DND-41 (cell line): ENCODE measurements around the gene JOSD2.

Source experiments
- ATAC-seq: fragments of 200-7000 bp; cut with Tn5 transposase; 3 replicates; pipeline ENCODE4 v1.9.1; 2021; ENCODE audit warnings: low read depth; ENCODE audit not compliant: insufficient read depth
- DNase-seq: peaks from one replicate; pipeline ENCODE4 v3.0.0-alpha.2; 2020
- H2AFZ ChIP-seq: 2 replicates; pipeline ENCODE4 v1.6.0; 2012; ENCODE audit warnings: low read depth, low read length
- H3K27ac ChIP-seq: 2 replicates; pipeline ENCODE4 v1.5.1; 2012; ENCODE audit warnings: low read length, inconsistent platforms
- H3K27me3 ChIP-seq: fragments of 200-600 bp; sonication (generic); 2 replicates; pipeline ENCODE4 v1.6.0; 2012; ENCODE audit warnings: low read length, mild to moderate bottlenecking, inconsistent platforms; ENCODE audit not compliant: insufficient read depth, poor library complexity
- H3K36me3 ChIP-seq: 2 replicates; pipeline ENCODE4 v1.5.1; 2012; ENCODE audit warnings: low read length, inconsistent platforms; ENCODE audit not compliant: insufficient read depth
- H3K4me1 ChIP-seq: 2 replicates; pipeline ENCODE4 v1.5.1; 2012; ENCODE audit warnings: mild to moderate bottlenecking, low read length; ENCODE audit not compliant: insufficient read depth
- H3K4me2 ChIP-seq: 2 replicates; pipeline ENCODE4 v1.6.0; 2012; ENCODE audit warnings: mild to moderate bottlenecking, moderate library complexity, low read length, inconsistent platforms; ENCODE audit not compliant: insufficient read depth
- H3K4me3 ChIP-seq, 2 experiments: fragments of 200-600 bp in 1 of 2; shearing (Covaris generic) in 1 of 2; 2 replicates each; pipeline ENCODE4 v1.5.1; 2012 to 2016; ENCODE audit warnings: inconsistent platforms in 2 of 2, low read length in 2 of 2, mild to moderate bottlenecking in 2 of 2, low read depth in 1 of 2, moderate library complexity in 1 of 2
- H3K79me2 ChIP-seq: 2 replicates; pipeline ENCODE4 v1.6.0; 2012; ENCODE audit warnings: low read length, inconsistent platforms; ENCODE audit not compliant: insufficient read depth
- H3K9ac ChIP-seq: 2 replicates; pipeline ENCODE4 v1.6.0; 2012; ENCODE audit warnings: low read depth, mild to moderate bottlenecking, inconsistent platforms, low read length, moderate library complexity
- H3K9me3 ChIP-seq: 2 replicates; pipeline ENCODE4 v1.5.1; 2012; ENCODE audit warnings: low read length, moderate library complexity, mild to moderate bottlenecking, inconsistent platforms; ENCODE audit not compliant: insufficient read depth, severe bottlenecking
- H4K20me1 ChIP-seq: 2 replicates; pipeline ENCODE4 v1.6.0; 2012; ENCODE audit warnings: low read length; ENCODE audit not compliant: insufficient read depth
- CTCF ChIP-seq: IDR thresholded peaks from 2 replicates; pipeline ENCODE4 v1.5.1; 2012; ENCODE audit warnings: borderline replicate concordance, low read length, moderate library complexity, mild to moderate bottlenecking; ENCODE audit not compliant: poor library complexity, severe bottlenecking; ENCODE audit errors: extremely low read depth
- EZH2 ChIP-seq: IDR thresholded peaks from 3 replicates; pipeline ENCODE4 v1.6.1; 2012; ENCODE audit warnings: borderline replicate concordance, low read depth, mild to moderate bottlenecking, moderate library complexity, low read length, inconsistent platforms; ENCODE audit not compliant: severe bottlenecking

The JOSD2 gene

DNA sequence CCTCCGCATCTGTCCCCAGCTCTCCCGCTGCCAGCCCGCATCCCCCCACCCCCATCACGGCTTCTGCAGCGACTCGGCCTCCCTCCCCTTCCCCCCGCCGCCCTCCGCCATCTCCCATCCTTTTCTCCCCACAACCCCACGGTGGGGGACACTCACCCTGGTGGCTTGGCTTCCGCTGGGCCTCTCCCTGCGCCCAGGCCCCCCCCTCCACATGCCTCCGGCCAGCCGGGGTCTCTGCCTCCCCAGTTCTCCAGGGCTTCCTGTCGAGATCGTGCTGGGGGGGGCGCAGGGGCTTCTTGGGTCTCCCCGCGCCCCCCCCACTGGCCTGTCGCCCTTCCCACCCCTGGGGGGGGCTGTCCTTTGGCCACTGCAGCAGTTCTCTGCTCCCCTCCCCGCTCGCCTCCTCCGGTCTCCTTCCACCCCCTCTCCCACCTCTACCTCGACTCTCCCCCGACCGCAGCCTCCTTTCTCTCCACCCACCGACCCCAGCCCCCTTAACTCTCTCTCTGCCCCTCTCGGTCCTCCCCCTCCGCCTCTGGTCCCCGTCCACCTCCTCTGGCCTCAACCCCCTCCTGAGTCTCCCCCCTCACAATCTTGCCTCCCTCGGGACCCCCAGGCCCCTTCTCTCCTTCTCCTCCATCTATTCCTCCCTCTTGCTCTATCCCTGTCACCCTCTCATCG lies 40.2 kb upstream of the JOSD2 start:
- Histone ChIP-seq H3K27me3 (no peaks in the 10 kb centered on the region), H3K27ac (no peak overlapping the region)

GRCh38 chr19:50550594-50550966 lies 39.6 kb upstream of the JOSD2 start:
- DNase-seq (no peak), ATAC-seq (no peak)
- Histone ChIP-seq H3K9ac (no peak overlapping the region), H3K36me3 (no peaks in the 10 kb centered on the region), H3K4me2 (no peak overlapping the region), H3K4me3 (no peak overlapping the region), H4K20me1 (no peaks in the 10 kb centered on the region), H3K9me3 (no peaks in the 10 kb centered on the region), H2AFZ (no peak overlapping the region), H3K79me2 (no peaks in the 10 kb centered on the region), H3K27me3 (no peaks in the 10 kb centered on the region), H3K4me1 (no peaks in the 10 kb centered on the region), H3K27ac (no peak overlapping the region)
- TF ChIP-seq CTCF (no peak), EZH2 (no peak)

More for the DNA sequence above, 40.2 kb upstream of the JOSD2 start:
- Histone ChIP-seq H3K9me3 (no peaks in the 10 kb centered on the region), H2AFZ (no peak overlapping the region), H3K4me3 (no peak overlapping the region), H3K4me1 (0 out of 2 replicates have a peak, but pooled peaks cover 1% of the 10 kb centered on the region), H3K4me2 (no peak overlapping the region), H3K79me2 (no peaks in the 10 kb centered on the region), H3K36me3 (no peaks in the 10 kb centered on the region), H3K9ac (no peak overlapping the region), H4K20me1 (no peaks in the 10 kb centered on the region)
- TF ChIP-seq EZH2 (no peak), CTCF (no peak)
- no peak for ATAC-seq
- DNase-seq = no peak

- H3K9ac ChIP-seq = no peak overlapping the region
These were observed 39.1 kb upstream of the JOSD2 start for GRCh38 chr19:50549927-50550593.

More at GRCh38 chr19:50549927-50550593, 39.1 kb upstream of the JOSD2 start:
- Histone ChIP-seq H2AFZ (no peak overlapping the region), H3K9me3 (no peaks in the 10 kb centered on the region), H3K4me3 (no peak overlapping the region), H3K4me1 (no peaks in the 10 kb centered on the region), H3K27ac (no peak overlapping the region), H3K36me3 (no peaks in the 10 kb centered on the region), H3K27me3 (no peaks in the 10 kb centered on the region), H4K20me1 (no peaks in the 10 kb centered on the region), H3K79me2 (no peaks in the 10 kb centered on the region), H3K4me2 (no peak overlapping the region)
- TF ChIP-seq EZH2 (no peak), CTCF (no peak)
- ATAC-seq (no peak), DNase-seq (no peak)
